Activated T-cell treated with anti-CD3 and anti-CD28 coated beads, Interleukin-2, amount 50 U/mL, for 48 hours (primary cell): ENCODE data around the gene STK32B.
"Not testable (repeated sequence)": the region's sequence is repeated elsewhere in the genome, so short reads cannot be mapped to it uniquely, and the experiment has no call there.

Experiments used
- DNase-seq, 2 experiments: peaks; one replicate each; pipeline ENCODE4 v3.0.0-alpha.2; 2020

STK32B gene

GRCh38 chr4:5213087-5213595, 161.9 kb downstream of the STK32B start:
- DNase-seq, result no peak

GRCh38 chr4:5215321-5215720, 164.0 kb downstream of the STK32B start:
- DNase-seq, result no peak

- DNase-seq, result no peak
Measured at GRCh38 chr4:5217421-5217820, 166.1 kb downstream of the STK32B start.

- DNase-seq, result no peak
Measured at GRCh38 chr4:5218376-5219069, 167.2 kb downstream of the STK32B start.

- no peak for DNase-seq
Measured at GRCh38 chr4:5220028-5220427, 168.7 kb downstream of the STK32B start.

GRCh38 chr4:5222047-5222446, 170.8 kb downstream of the STK32B start:
- no peak for DNase-seq

- no peak for DNase-seq
Measured at GRCh38 chr4:5222951-5223350, 171.7 kb downstream of the STK32B start.

- DNase-seq, result no peak
Measured at GRCh38 chr4:5224340-5224739, 173.1 kb downstream of the STK32B start.

- DNase-seq, result no peak
Measured at GRCh38 chr4:5232549-5232948, 181.3 kb downstream of the STK32B start.

GRCh38 chr4:5237086-5237660, 185.9 kb downstream of the STK32B start:
- DNase-seq, result no peak

- no peak for DNase-seq
Measured at GRCh38 chr4:5238173-5238572, 186.9 kb downstream of the STK32B start.

- DNase-seq, result peak in 1 of 2 experiments; percentile 14
Measured at GRCh38 chr4:5247061-5247460, 195.8 kb downstream of the STK32B start.

GRCh38 chr4:5247735-5248134, 196.5 kb downstream of the STK32B start:
- DNase-seq, result no peak

- DNase-seq, result no peak
Measured at GRCh38 chr4:5249727-5250126, 198.4 kb downstream of the STK32B start.

- not testable (repeated sequence) for DNase-seq
Measured at GRCh38 chr4:5250536-5250935, 199.3 kb downstream of the STK32B start.

GRCh38 chr4:5256421-5256820, 205.1 kb downstream of the STK32B start:
- DNase-seq, result no peak

GRCh38 chr4:5257086-5257485, 205.8 kb downstream of the STK32B start:
- DNase-seq, result no peak

- DNase-seq, result no peak
Measured at GRCh38 chr4:5259471-5259870, 208.2 kb downstream of the STK32B start.

- DNase-seq, result no peak
Measured at GRCh38 chr4:5260121-5260520, 208.8 kb downstream of the STK32B start.

GRCh38 chr4:5261866-5262265, 210.6 kb downstream of the STK32B start:
- no peak for DNase-seq

GRCh38 chr4:5266991-5267390, 215.7 kb downstream of the STK32B start:
- DNase-seq, result no peak

- no peak for DNase-seq
Measured at GRCh38 chr4:5267408-5267807, 216.1 kb downstream of the STK32B start.

GRCh38 chr4:5276475-5277075, 225.3 kb downstream of the STK32B start:
- no peak for DNase-seq

GRCh38 chr4:5277079-5277478, 225.8 kb downstream of the STK32B start:
- DNase-seq, result no peak
